ENCODE measurements around the gene EMC9.

- TF ChIP-seq CTCF (IDR thresholded peaks at IDR 0.05; ENCODE audit: insufficient read depth, low read depth, low read length) (no peak), EZH2 (IDR thresholded peaks at IDR 0.05; ENCODE audit: insufficient read depth, low read length) (no peak)
These were observed 38.8 kb upstream of the EMC9 start for GRCh38 chr14:24179961-24180796.
